H1 (cell line): ENCODE results near the gene PANX2. TPM values are rescaled to one million over a fixed set of nuclear protein-coding genes. Genes with fewer than 3 reads are reported as not detected.
A peak's percentile ranks its signal among the peaks of the same experiment; 100 is the strongest.

Source experiments
- CTCF ChIA-PET: fragments of 300-600 bp; sonication (Branson Sonifier 250); formaldehyde crosslinking; loops from one replicate; lab custom pipeline; 2021; ENCODE audit not compliant: partially characterized antibody; lab: Charles Lee
- POLR2A ChIA-PET: fragments of 300-600 bp; sonication (Branson Sonifier 250); formaldehyde crosslinking; loops from one replicate; lab custom pipeline; 2021; ENCODE audit warnings: inconsistent platforms; ENCODE audit not compliant: partially characterized antibody; lab: Charles Lee
- DNase-seq, 2 experiments: peaks; one replicate each; pipeline versions ENCODE4 v3.0.0 to v3.0.0-alpha.2; 2010 to 2022; ENCODE audit warnings: low spot score in 2 of 2, low read depth in 1 of 2, mixed read lengths in 1 of 2
- FAIRE-seq: peaks from 2 replicates; lab custom pipeline; 2011; peaks lifted over from hg19 to GRCh38; lab: Jason Lieb, UNC
- H2AFZ ChIP-seq: 2 replicates; pipeline ENCODE4 v1.8.1; 2012; ENCODE audit warnings: low read length, inconsistent platforms
- H2AK5ac ChIP-seq: 2 replicates; pipeline ENCODE4 v1.6.1; 2013; ENCODE audit warnings: low read depth, low read length
- H2BK120ac ChIP-seq: replicated peaks from 2 replicates; pipeline ENCODE3; 2013; ENCODE audit warnings: low read depth, low read length, inconsistent platforms
- H2BK12ac ChIP-seq: 2 replicates; pipeline ENCODE4 v1.6.1; 2013; ENCODE audit warnings: low read depth, low read length
- H2BK15ac ChIP-seq: 2 replicates; pipeline ENCODE4 v1.6.1; 2013; ENCODE audit warnings: low read length
- H2BK20ac ChIP-seq: 2 replicates; pipeline ENCODE4 v1.6.1; 2013; ENCODE audit warnings: low read length
- H2BK5ac ChIP-seq: 2 replicates; pipeline ENCODE4 v1.6.1; 2013; ENCODE audit warnings: low read depth, low read length
- H3K14ac ChIP-seq: 2 replicates; pipeline ENCODE4 v1.6.1; 2013; ENCODE audit warnings: inconsistent platforms; ENCODE audit not compliant: insufficient read length
- H3K18ac ChIP-seq: 2 replicates; pipeline ENCODE4 v1.6.1; 2013; ENCODE audit warnings: low read length; ENCODE audit errors: extremely low read depth
- H3K23ac ChIP-seq: 2 replicates; pipeline ENCODE4 v1.6.1; 2013; ENCODE audit warnings: inconsistent platforms; ENCODE audit not compliant: insufficient read length
- H3K23me2 ChIP-seq: 2 replicates; pipeline ENCODE4 v1.6.1; 2013; ENCODE audit warnings: low read depth, low read length
- H3K27ac ChIP-seq: 2 replicates; pipeline ENCODE4 v1.6.1; 2011; ENCODE audit warnings: low read depth, low read length, inconsistent platforms
- H3K27me3 ChIP-seq, 4 experiments: replicated peaks in 1 of 4; 1 replicate in 1 of 4; 2 replicates in 3 of 4; pipeline versions ENCODE4 v1.6.1 to v1.8.1; 2011 to 2013; ENCODE audit warnings: low read length in 3 of 4, mild to moderate bottlenecking in 3 of 4, inconsistent platforms in 2 of 4, mixed read lengths in 2 of 4, moderate library complexity in 1 of 4; ENCODE audit not compliant: control insufficient read depth in 3 of 4, insufficient read depth in 3 of 4; ENCODE audit errors: extremely low read depth in 1 of 4
- H3K36me3 ChIP-seq, 4 experiments: 2 replicates each; pipeline versions ENCODE4 v1.6.1 to v1.8.1; 2011 to 2013; ENCODE audit warnings: mild to moderate bottlenecking in 4 of 4, low read length in 3 of 4, moderate library complexity in 2 of 4, control low read depth in 1 of 4, inconsistent platforms in 1 of 4; ENCODE audit not compliant: insufficient read depth in 4 of 4, control insufficient read depth in 2 of 4
- H3K4ac ChIP-seq: replicated peaks from 2 replicates; pipeline ENCODE3; 2013; ENCODE audit warnings: low read length, low read depth, mixed read lengths, inconsistent platforms; ENCODE audit not compliant: insufficient read length
- H3K4me1 ChIP-seq, 4 experiments: replicated peaks in 1 of 4; 1 replicate in 1 of 4; 2 replicates in 3 of 4; pipeline versions ENCODE4 v1.6.1 to v1.8.1; 2011 to 2013; ENCODE audit warnings: low read length in 3 of 4, inconsistent platforms in 2 of 4, mixed read lengths in 1 of 4; ENCODE audit not compliant: insufficient read depth in 4 of 4, control insufficient read depth in 3 of 4
- H3K4me2 ChIP-seq, 2 experiments: 2 replicates each; pipeline versions ENCODE4 v1.6.1 to v1.8.1; 2011 to 2013; ENCODE audit warnings: low read depth in 2 of 2, low read length in 2 of 2, control low read depth in 1 of 2, inconsistent platforms in 1 of 2, mild to moderate bottlenecking in 1 of 2; ENCODE audit not compliant: insufficient read depth in 1 of 2
- H3K4me3 ChIP-seq, 4 experiments: fragments of 200-600, 300-600 bp in 1 of 4; sonication (generic), shearing (Covaris generic), sonication (Bioruptor Twin) in 1 of 4; 2 replicates each; pipeline versions ENCODE4 v1.5.1 to v1.8.1; 2011 to 2016; ENCODE audit warnings: low read length in 4 of 4, low read depth in 3 of 4, control low read depth in 2 of 4, inconsistent platforms in 2 of 4, mild to moderate bottlenecking in 2 of 4, mixed read lengths in 1 of 4, moderate library complexity in 1 of 4; ENCODE audit not compliant: insufficient read depth in 2 of 4; ENCODE audit errors: extremely low read depth in 1 of 4
- H3K56ac ChIP-seq: replicated peaks from 2 replicates; pipeline ENCODE3; 2013; ENCODE audit warnings: low read depth, mild to moderate bottlenecking, mixed read lengths, low read length, inconsistent platforms; ENCODE audit not compliant: insufficient read length
- H3K79me1 ChIP-seq: 2 replicates; pipeline ENCODE4 v1.6.1; 2013; ENCODE audit warnings: low read depth, low read length, control low read depth
- H3K79me2 ChIP-seq, 2 experiments: 2 replicates each; pipeline versions ENCODE4 v1.6.1 to v1.8.1; 2012 to 2013; ENCODE audit warnings: low read length in 2 of 2, mild to moderate bottlenecking in 2 of 2, inconsistent platforms in 1 of 2; ENCODE audit not compliant: insufficient read depth in 2 of 2, control insufficient read depth in 1 of 2
- H3K9ac ChIP-seq, 4 experiments: replicated peaks in 1 of 4; 1 replicate in 1 of 4; 2 replicates in 3 of 4; pipeline versions ENCODE4 v1.6.1 to v1.8.1; 2011 to 2013; ENCODE audit warnings: low read depth in 3 of 4, low read length in 3 of 4, control low read depth in 2 of 4, mild to moderate bottlenecking in 2 of 4, moderate library complexity in 2 of 4, inconsistent platforms in 1 of 4; ENCODE audit errors: extremely low read depth in 1 of 4
- H3K9me3 ChIP-seq, 2 experiments: 2 replicates each; pipeline versions ENCODE4 v1.6.1 to v1.8.1; 2012 to 2013; ENCODE audit warnings: mild to moderate bottlenecking in 2 of 2, moderate library complexity in 2 of 2, control low read depth in 1 of 2, inconsistent platforms in 1 of 2, low read depth in 1 of 2, low read length in 1 of 2, mixed read lengths in 1 of 2; ENCODE audit not compliant: insufficient read depth in 2 of 2
- H4K20me1 ChIP-seq, 2 experiments: replicated peaks in 1 of 2; 2 replicates each; pipeline versions ENCODE3 to v1.8.1; 2011 to 2013; ENCODE audit warnings: inconsistent platforms in 2 of 2, low read length in 2 of 2, mild to moderate bottlenecking in 1 of 2; ENCODE audit not compliant: insufficient read depth in 2 of 2, control insufficient read depth in 1 of 2
- H4K5ac ChIP-seq: 2 replicates; pipeline ENCODE4 v1.6.1; 2013; ENCODE audit warnings: low read length, low read depth, mixed read lengths, inconsistent platforms; ENCODE audit not compliant: insufficient read length
- H4K8ac ChIP-seq: 2 replicates; pipeline ENCODE4 v1.8.0; 2013; ENCODE audit warnings: mild to moderate bottlenecking, moderate library complexity, low read length, inconsistent platforms; ENCODE audit not compliant: insufficient read depth; ENCODE audit errors: extremely low read depth
- H4K91ac ChIP-seq: replicated peaks from 2 replicates; pipeline ENCODE3; 2013; ENCODE audit warnings: low read length, mixed read lengths, inconsistent platforms; ENCODE audit not compliant: insufficient read length
- CHD1 ChIP-seq: IDR thresholded peaks from 2 replicates; pipeline ENCODE4 v1.6.1; 2012; ENCODE audit warnings: low read depth, low read length, improper control_type of control experiment
- CTCF ChIP-seq, 3 experiments: IDR thresholded peaks; 1 replicate in 2 of 3; 2 replicates in 1 of 3; pipeline versions ENCODE4 v1.5.1 to v1.6.1; 2011; ENCODE audit warnings: low read length in 3 of 3, mild to moderate bottlenecking in 3 of 3, inconsistent platforms in 2 of 3, low read depth in 1 of 3, moderate library complexity in 1 of 3; ENCODE audit not compliant: insufficient read depth in 1 of 3; ENCODE audit errors: control extremely low read depth in 1 of 3
- EGR1 ChIP-seq: IDR thresholded peaks from 2 replicates; pipeline ENCODE4 v1.6.1; 2011; ENCODE audit warnings: low read depth, low read length, borderline replicate concordance
- EZH2 ChIP-seq: fragments of 200-600 bp; sonication (generic); IDR thresholded peaks from 2 replicates; pipeline ENCODE4 v1.7.1; 2012; ENCODE audit warnings: low read depth, mild to moderate bottlenecking, moderate library complexity, low read length, inconsistent platforms; ENCODE audit not compliant: severe bottlenecking
- KDM4A ChIP-seq: IDR thresholded peaks from one replicate; pipeline ENCODE4 v1.7.1; 2012; ENCODE audit warnings: low read depth, mild to moderate bottlenecking, moderate library complexity, low read length, inconsistent platforms; ENCODE audit not compliant: severe bottlenecking
- NANOG ChIP-seq: IDR thresholded peaks from 2 replicates; pipeline ENCODE4 v1.6.1; 2011; ENCODE audit warnings: low read length, low read depth, mild to moderate bottlenecking, inconsistent platforms; ENCODE audit not compliant: insufficient read depth, poor library complexity, severe bottlenecking
- RAD21 ChIP-seq, 2 experiments: IDR thresholded peaks in 1 of 2; conservative IDR thresholded peaks in 1 of 2; 2 replicates each; pipeline ENCODE4 v1.6.1; 2011; ENCODE audit warnings: low read depth in 2 of 2, low read length in 2 of 2, improper control_type of control experiment in 1 of 2, inconsistent platforms in 1 of 2, mild to moderate bottlenecking in 1 of 2, moderate library complexity in 1 of 2
- SP4 ChIP-seq: IDR thresholded peaks from 2 replicates; pipeline ENCODE4 v1.6.1; 2012; ENCODE audit warnings: low read length, inconsistent platforms
- WGBS, 2 experiments: shearing (Covaris generic) in 1 of 2; methylation state at CpG; one replicate each; pipeline versions ENCODE4 v1.1.6 to v1.1.7; 2013 to 2015; ENCODE audit warnings: low lambda C conversion rate in 2 of 2, mixed read lengths in 2 of 2, inconsistent platforms in 1 of 2, low coverage in 1 of 2, missing lambda C conversion rate in 1 of 2; ENCODE audit not compliant: insufficient replicate concordance in 2 of 2, insufficient coverage in 1 of 2, insufficient read length in 1 of 2; ENCODE audit errors: extremely low coverage in 1 of 2, missing lambda C conversion rate in 1 of 2; 5-methylcytosine and 5-hydroxymethylcytosine counted together
- polyA plus RNA-seq, 7 experiments: library from polyadenylated mRNA; depleted of rRNA in 3 of 7; stranded (reverse) in 5 of 7; unstranded in 2 of 7; fragments of >200 nt in 5 of 7; fragments of 200-250 nt in 2 of 7; gene quantifications; 1 replicate in 5 of 7; 2 replicates in 1 of 7; 4 replicates in 1 of 7; pipeline versions ENCODE4 v1.2.1 to v1.2.3, GENCODE V29; 2011 to 2013; ENCODE audit warnings: missing spikeins in 2 of 7, mixed read lengths in 2 of 7
- total RNA-seq: library from RNA; stranded (reverse); fragmentation: NEBNext Ultra II Directional; extraction: Animal tissue kit (Norgen Biotek cat#: 25700); gene quantifications from 2 replicates; pipeline ENCODE4 v1.2.1, GENCODE V29; 2021

The PANX2 gene
- total and polyA plus RNA-seq, 2 of the 8 experiments (the other 6 are each of a cell fraction or from before 2014, with no cell fraction given) = 3.5 to 5.0 TPM

- ChIA-PET POLR2A (interaction anchor here (0.7 to 1.0 kb wide), 3 partner anchors 10 to 224 kb away, joined by 3 to 4 read pairs (median 3); no protein-coding TSS in a partner anchor), CTCF (interaction anchor here (0.6 to 9.2 kb wide), 8 partner anchors 9 to 244 kb away, joined by 3 to 77 read pairs (median 4); no protein-coding TSS in a partner anchor)
- no peak overlapping the region for H2BK12ac ChIP-seq
- no peaks in the 10 kb centered on the region for H3K27me3 ChIP-seq
- DNase-seq (peak in 1 of 2 experiments; percentile 45), FAIRE-seq (no peak)
- H3K18ac ChIP-seq = no peak overlapping the region
- H4K8ac ChIP-seq = no peak overlapping the region
- H2AK5ac ChIP-seq = no peak overlapping the region
- no peak overlapping the region for H3K4me3 ChIP-seq
- H3K23ac ChIP-seq = no peak overlapping the region
- H3K4me2 ChIP-seq = no peak overlapping the region
- no peaks in the 10 kb centered on the region; a peak in 1 of 4 replicates for H3K9me3 ChIP-seq
- no peak overlapping the region for H2BK5ac ChIP-seq
- 92% methylated on average over 19 of the region's 19 CpGs; no CpG with 5 or more reads in 1 of the 2 experiments for WGBS, 2 experiments
- H4K5ac ChIP-seq = no peak overlapping the region
- H3K79me2 ChIP-seq = no peaks in the 10 kb centered on the region
- no peaks in the 10 kb centered on the region for H3K23me2 ChIP-seq
- H3K4ac ChIP-seq = no peak overlapping the region
- H2AFZ ChIP-seq = no peak overlapping the region
- no peak overlapping the region for H4K91ac ChIP-seq
- H3K56ac ChIP-seq = no peak overlapping the region
- H4K20me1 ChIP-seq = peaks cover 7 to 31% of the 10 kb centered on the region in 2 experiments
- no peak overlapping the region for H3K27ac ChIP-seq
- peaks cover 5 to 38% (median 24%) of the 10 kb centered on the region in 4 experiments for H3K36me3 ChIP-seq
- H3K4me1 ChIP-seq = peaks cover 0 to 11% (median 2%) of the 10 kb centered on the region in 4 experiments; a peak in 3 of 7 replicates
- H2BK15ac ChIP-seq = no peak overlapping the region
- no peak overlapping the region for H3K9ac ChIP-seq
- H3K79me1 ChIP-seq = peaks cover 2% of the 10 kb centered on the region; the same call in 1 of the 2 replicates
- no peak overlapping the region for H2BK20ac ChIP-seq
- H3K14ac ChIP-seq = no peak overlapping the region
- H2BK120ac ChIP-seq = no peak overlapping the region
- peak; percentile 42 to 50 (median 42) for TF ChIP-seq CTCF (IDR thresholded peaks at IDR 0.05; ENCODE audit: control extremely low read depth in 1 of 3, insufficient read depth in 1 of 3, low read depth in 1 of 3, low read length in 3 of 3)
- TF ChIP-seq RAD21 (IDR thresholded peaks at IDR 0.05 in 1 of 2, conservative IDR thresholded peaks at IDR 0.05 in 1 of 2; ENCODE audit: low read depth in 2 of 2, low read length in 2 of 2) = peak; percentile 36 to 52
- TF ChIP-seq SP4 = no peak
- TF ChIP-seq NANOG = no peak
- TF ChIP-seq CHD1 = no peak
- TF ChIP-seq KDM4A = no peak
- no peak for TF ChIP-seq EZH2
- TF ChIP-seq EGR1 = no peak
These were observed 51.1 kb downstream of the PANX2 start for GRCh38 chr22:50221410-50222300.
